DND-41 (cell line): ENCODE measurements around the gene EID3.

ENCODE experiments used
- CTCF ChIP-seq: IDR thresholded peaks from 2 replicates; pipeline ENCODE4 v1.5.1; 2012; ENCODE audit warnings: borderline replicate concordance, low read length, moderate library complexity, mild to moderate bottlenecking; ENCODE audit not compliant: poor library complexity, severe bottlenecking; ENCODE audit errors: extremely low read depth
- EZH2 ChIP-seq: IDR thresholded peaks from 3 replicates; pipeline ENCODE4 v1.6.1; 2012; ENCODE audit warnings: borderline replicate concordance, low read depth, mild to moderate bottlenecking, moderate library complexity, low read length, inconsistent platforms; ENCODE audit not compliant: severe bottlenecking

GRCh38 chr12:104297477-104298113 is 5.9 kb upstream of the EID3 start:
- no peak for TF ChIP-seq CTCF
- no peak for TF ChIP-seq EZH2
